Measurements from ENCODE around the gene PSMD14. TPM values are rescaled to one million over a fixed set of nuclear protein-coding genes. Genes with fewer than 3 reads are reported as not detected.

Gene PSMD14
- total and polyA plus RNA-seq, 4 donors, result 28.8 to 60.5 (median 47.1) TPM

DNA sequence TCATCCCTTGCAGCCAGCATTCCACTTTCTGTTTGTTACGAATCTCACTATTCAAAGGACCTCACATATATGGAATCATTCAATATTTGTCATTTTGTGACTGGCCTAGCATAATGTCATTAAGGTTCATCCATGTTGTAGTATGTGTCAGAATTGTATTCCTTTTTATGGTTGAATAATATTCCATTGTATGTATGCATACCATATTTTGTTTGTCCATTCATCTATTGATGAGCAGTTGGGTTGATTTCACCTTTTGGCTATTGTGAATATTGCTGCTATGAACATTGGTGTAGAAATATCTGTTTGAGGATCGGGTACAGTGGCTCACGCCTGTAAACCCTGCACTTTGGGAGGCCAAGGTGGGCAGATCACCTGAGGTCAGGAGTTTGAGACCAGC, 35.0 kb downstream of the PSMD14 start:
- H3K9me3 ChIP-seq (ENCODE audit: control insufficient read depth in 4 of 4, insufficient read depth in 3 of 4, low read length in 3 of 4), result peaks cover 0 to 4% (median 0%) of the 10 kb centered on the region in 4 donors
- H3K9ac ChIP-seq (ENCODE audit: insufficient read depth in 1 of 2, low read length in 2 of 2), result no peak overlapping the region
- ATAC-seq (ENCODE audit: insufficient read depth, low FRiP score) (no peak), DNase-seq (no peak)
- WGBS, 2 donors, result 99 to 100% methylated on average over 3 of the region's 3 CpGs
- no peak overlapping the region for H3K4me3 ChIP-seq
- H3K27me3 ChIP-seq (ENCODE audit: control insufficient read depth in 3 of 3, insufficient read depth in 3 of 3, low read length in 2 of 3), result peaks cover 0 to 4% (median 0%) of the 10 kb centered on the region in 3 donors
- TF ChIP-seq, protein P1, sequence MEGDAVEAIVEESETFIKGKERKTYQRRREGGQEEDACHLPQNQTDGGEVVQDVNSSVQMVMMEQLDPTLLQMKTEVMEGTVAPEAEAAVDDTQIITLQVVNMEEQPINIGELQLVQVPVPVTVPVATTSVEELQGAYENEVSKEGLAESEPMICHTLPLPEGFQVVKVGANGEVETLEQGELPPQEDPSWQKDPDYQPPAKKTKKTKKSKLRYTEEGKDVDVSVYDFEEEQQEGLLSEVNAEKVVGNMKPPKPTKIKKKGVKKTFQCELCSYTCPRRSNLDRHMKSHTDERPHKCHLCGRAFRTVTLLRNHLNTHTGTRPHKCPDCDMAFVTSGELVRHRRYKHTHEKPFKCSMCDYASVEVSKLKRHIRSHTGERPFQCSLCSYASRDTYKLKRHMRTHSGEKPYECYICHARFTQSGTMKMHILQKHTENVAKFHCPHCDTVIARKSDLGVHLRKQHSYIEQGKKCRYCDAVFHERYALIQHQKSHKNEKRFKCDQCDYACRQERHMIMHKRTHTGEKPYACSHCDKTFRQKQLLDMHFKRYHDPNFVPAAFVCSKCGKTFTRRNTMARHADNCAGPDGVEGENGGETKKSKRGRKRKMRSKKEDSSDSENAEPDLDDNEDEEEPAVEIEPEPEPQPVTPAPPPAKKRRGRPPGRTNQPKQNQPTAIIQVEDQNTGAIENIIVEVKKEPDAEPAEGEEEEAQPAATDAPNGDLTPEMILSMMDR (IDR thresholded peaks at IDR 0.05; ENCODE audit: control extremely low read depth, extremely low read depth), result no peak
- H3K36me3 ChIP-seq (ENCODE audit: control insufficient read depth in 4 of 4, insufficient read depth in 4 of 4, low read length in 4 of 4), result peaks cover 0 to 1% (median 0%) of the 10 kb centered on the region in 4 donors
- no peaks in the 10 kb centered on the region for H3K4me1 ChIP-seq (ENCODE audit: control insufficient read depth in 5 of 5, insufficient read depth in 5 of 5, low read length in 5 of 5)
- no peak overlapping the region for H3K27ac ChIP-seq (ENCODE audit: low read depth in 1 of 2, low read length in 1 of 2)

DNA sequence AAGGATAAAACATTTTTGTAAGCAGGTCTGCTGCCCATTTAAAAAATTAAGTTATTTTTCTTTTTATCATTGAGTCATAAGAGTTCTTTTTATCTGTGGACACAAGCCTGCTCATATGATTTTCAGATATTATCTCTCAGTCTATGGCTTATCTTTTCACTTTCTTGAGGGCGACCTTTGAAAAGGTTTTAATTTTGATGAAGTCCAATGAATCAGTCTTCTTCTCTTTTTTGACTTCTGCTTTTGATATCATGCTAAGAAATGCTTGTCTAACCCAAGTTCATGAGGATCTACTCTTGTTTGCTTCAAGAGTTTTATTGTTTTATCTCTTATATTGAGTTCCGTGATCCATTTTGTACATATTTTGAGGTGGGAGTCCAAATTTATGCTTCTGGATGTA, 36.5 kb downstream of the PSMD14 start:
- WGBS, 2 donors, result 91 to 98% methylated on average over 2 of the region's 2 CpGs
- TF ChIP-seq, protein P1 (IDR thresholded peaks at IDR 0.05; ENCODE audit: control extremely low read depth, extremely low read depth), result no peak
- Histone ChIP-seq H3K4me3 (no peak overlapping the region), H3K36me3 (ENCODE audit: control insufficient read depth in 4 of 4, insufficient read depth in 4 of 4, low read length in 4 of 4) (peaks cover 0 to 3% (median 0%) of the 10 kb centered on the region in 4 donors), H3K27me3 (ENCODE audit: control insufficient read depth in 3 of 3, insufficient read depth in 3 of 3, low read length in 2 of 3) (peaks cover 0 to 4% (median 0%) of the 10 kb centered on the region in 3 donors), H3K9me3 (ENCODE audit: control insufficient read depth in 4 of 4, insufficient read depth in 3 of 4, low read length in 3 of 4) (peaks cover 0 to 4% (median 0%) of the 10 kb centered on the region in 4 donors), H3K27ac (ENCODE audit: low read depth in 1 of 2, low read length in 1 of 2) (no peak overlapping the region), H3K4me1 (ENCODE audit: control insufficient read depth in 5 of 5, insufficient read depth in 5 of 5, low read length in 5 of 5) (peaks cover 0 to 2% (median 0%) of the 10 kb centered on the region in 5 donors), H3K9ac (ENCODE audit: insufficient read depth in 1 of 2, low read length in 2 of 2) (no peak overlapping the region)
- DNase-seq (no peak), ATAC-seq (ENCODE audit: insufficient read depth, low FRiP score) (no peak)

DNA sequence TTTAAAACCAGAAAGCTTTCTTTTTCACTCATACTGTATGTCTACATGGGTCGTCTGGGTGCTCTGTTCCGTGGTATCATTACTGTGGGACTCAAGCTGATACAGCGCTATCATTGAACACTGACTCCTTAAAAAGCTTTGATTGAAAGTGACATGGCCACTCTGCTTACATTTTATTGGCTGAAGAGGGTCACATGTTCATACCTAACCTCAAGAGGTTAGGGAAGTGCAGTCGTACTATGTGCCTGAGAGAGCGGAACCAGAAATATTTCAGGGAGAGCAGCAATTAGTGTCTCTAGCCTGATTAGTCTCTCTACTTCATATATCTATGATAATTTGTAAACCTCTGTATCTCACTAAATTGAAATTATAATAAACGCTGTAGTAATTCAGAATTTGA, 43.5 kb downstream of the PSMD14 start:
- DNase-seq (no peak), ATAC-seq (ENCODE audit: insufficient read depth, low FRiP score) (no peak)
- Histone ChIP-seq H3K4me1 (ENCODE audit: control insufficient read depth in 5 of 5, insufficient read depth in 5 of 5, low read length in 5 of 5) (peaks cover 0 to 2% (median 0%) of the 10 kb centered on the region in 5 donors), H3K9me3 (ENCODE audit: control insufficient read depth in 4 of 4, insufficient read depth in 3 of 4, low read length in 3 of 4) (no peaks in the 10 kb centered on the region), H3K36me3 (ENCODE audit: control insufficient read depth in 4 of 4, insufficient read depth in 4 of 4, low read length in 4 of 4) (peaks cover 0 to 1% (median 0%) of the 10 kb centered on the region in 4 donors), H3K9ac (ENCODE audit: insufficient read depth in 1 of 2, low read length in 2 of 2) (no peak overlapping the region), H3K4me3 (no peak overlapping the region), H3K27me3 (ENCODE audit: control insufficient read depth in 3 of 3, insufficient read depth in 3 of 3, low read length in 2 of 3) (no peaks in the 10 kb centered on the region), H3K27ac (ENCODE audit: low read depth in 1 of 2, low read length in 1 of 2) (no peak overlapping the region)
- 80 to 83% methylated on average over 6 of the region's 6 CpGs for WGBS, 2 donors
- TF ChIP-seq, protein P1 (IDR thresholded peaks at IDR 0.05; ENCODE audit: control extremely low read depth, extremely low read depth), result no peak

DNA sequence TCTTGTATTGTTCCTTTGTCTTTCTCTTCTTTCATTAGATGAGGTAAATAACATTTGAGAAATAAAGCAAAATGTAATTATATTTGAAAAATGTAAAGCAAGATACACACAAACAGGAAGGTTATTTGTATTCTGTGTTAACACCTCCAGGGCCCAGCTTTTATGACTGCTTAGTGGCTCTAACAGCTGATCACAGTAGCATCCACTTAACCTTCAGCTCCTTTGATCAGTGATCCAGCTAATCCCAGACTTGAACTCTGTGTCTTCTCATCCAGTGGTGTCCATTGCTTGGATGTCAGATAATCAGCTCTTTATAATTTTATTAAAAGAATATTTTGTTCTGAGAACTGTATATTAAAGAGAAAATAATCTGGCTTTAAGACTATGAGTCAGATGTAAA, 44.5 kb downstream of the PSMD14 start:
- Histone ChIP-seq H3K36me3 (ENCODE audit: control insufficient read depth in 4 of 4, insufficient read depth in 4 of 4, low read length in 4 of 4) (peaks cover 0 to 1% (median 0%) of the 10 kb centered on the region in 4 donors), H3K27me3 (ENCODE audit: control insufficient read depth in 3 of 3, insufficient read depth in 3 of 3, low read length in 2 of 3) (no peaks in the 10 kb centered on the region), H3K9ac (ENCODE audit: insufficient read depth in 1 of 2, low read length in 2 of 2) (no peak overlapping the region), H3K4me1 (ENCODE audit: control insufficient read depth in 5 of 5, insufficient read depth in 5 of 5, low read length in 5 of 5) (peaks cover 0 to 2% (median 0%) of the 10 kb centered on the region in 5 donors), H3K4me3 (no peak overlapping the region), H3K27ac (ENCODE audit: low read depth in 1 of 2, low read length in 1 of 2) (no peak overlapping the region), H3K9me3 (ENCODE audit: control insufficient read depth in 4 of 4, insufficient read depth in 3 of 4, low read length in 3 of 4) (no peaks in the 10 kb centered on the region)
- no peak for DNase-seq
- TF ChIP-seq, protein P1 (IDR thresholded peaks at IDR 0.05; ENCODE audit: control extremely low read depth, extremely low read depth), result no peak
- no peak for ATAC-seq (ENCODE audit: insufficient read depth, low FRiP score)

Measured in lung (tissue), 12 donors.